Glutamatergic neuron (in vitro differentiated cells): ENCODE results near the gene FAM3B. TPM values are rescaled to one million over a fixed set of nuclear protein-coding genes. Genes with fewer than 3 reads are reported as not detected.

Experiments used
- DNase-seq: peaks from one replicate; pipeline ENCODE4 v3.0.0; 2022
- H3K27ac Mint-ChIP-seq: one replicate; pipeline ENCODE4 v1.8.0; 2020; ENCODE audit warnings: mild to moderate bottlenecking, mixed read lengths, inconsistent platforms; ENCODE audit not compliant: unreplicated experiment
- H3K27me3 Mint-ChIP-seq: one replicate; pipeline ENCODE4 v1.8.0; 2020; ENCODE audit warnings: mild to moderate bottlenecking, moderate library complexity, mixed read lengths, inconsistent platforms; ENCODE audit not compliant: unreplicated experiment
- H3K36me3 Mint-ChIP-seq: one replicate; pipeline ENCODE4 v1.8.0; 2020; ENCODE audit warnings: mild to moderate bottlenecking, mixed read lengths, inconsistent platforms; ENCODE audit not compliant: unreplicated experiment
- H3K4me1 Mint-ChIP-seq: one replicate; pipeline ENCODE4 v1.8.0; 2020; ENCODE audit warnings: mild to moderate bottlenecking, low read depth, mixed read lengths, inconsistent platforms; ENCODE audit not compliant: unreplicated experiment
- H3K4me3 Mint-ChIP-seq: one replicate; pipeline ENCODE4 v1.8.0; 2020; ENCODE audit warnings: mild to moderate bottlenecking, mixed read lengths, inconsistent platforms; ENCODE audit not compliant: unreplicated experiment
- H3K9me3 Mint-ChIP-seq: one replicate; pipeline ENCODE4 v1.8.0; 2020; ENCODE audit warnings: mild to moderate bottlenecking, moderate library complexity, mixed read lengths, inconsistent platforms; ENCODE audit not compliant: unreplicated experiment
- CTCF ChIP-seq: fragments of 200-600 bp; sonication (generic); IDR thresholded peaks from one replicate; pipeline ENCODE4 v1.5.0; 2021; ENCODE audit not compliant: partially characterized antibody, unreplicated experiment
- total RNA-seq: library from RNA; stranded (reverse); fragmentation: NEBNext Ultra II Directional; extraction: Animal tissue kit (Norgen Biotek cat#: 25700); gene quantifications from one replicate; pipeline ENCODE4 v1.2.1, GENCODE V29; 2021; ENCODE audit not compliant: unreplicated experiment

FAM3B gene
- total RNA-seq, 1 donor from 2014 or later, result not detected

GRCh38 chr21:41361053-41361785 is 44.6 kb downstream of the FAM3B start:
- Mint-ChIP-seq H3K4me3 (no peak overlapping the region), H3K27ac (no peak overlapping the region), H3K9me3 (peaks cover 4% of the 10 kb centered on the region), H3K36me3 (no peaks in the 10 kb centered on the region), H3K27me3 (peaks cover 7% of the 10 kb centered on the region), H3K4me1 (peaks cover 11% of the 10 kb centered on the region)
- DNase-seq, result no peak
- TF ChIP-seq CTCF, result no peak

GRCh38 chr21:41361786-41362604 is 45.4 kb downstream of the FAM3B start, which contains the start of gene MX2:
TSS of gene MX2 (plus strand) at chr21:41362027. CDS start at chr21:41376907, 14,880 bp downstream.
- Mint-ChIP-seq H3K4me1 (peaks cover 11% of the 10 kb centered on the region), H3K9me3 (peaks cover 4% of the 10 kb centered on the region), H3K27ac (peak within 1 kb of the TSS; percentile 60), H3K36me3 (no peaks in the 10 kb centered on the region), H3K27me3 (peaks cover 7% of the 10 kb centered on the region), H3K4me3 (no peak within 1 kb of the TSS)
- DNase-seq, result no peak
- TF ChIP-seq CTCF, result no peak

GRCh38 chr21:41362605-41363369 is 46.2 kb downstream of the FAM3B start:
- Mint-ChIP-seq H3K4me3 (no peak overlapping the region), H3K36me3 (no peaks in the 10 kb centered on the region), H3K4me1 (peaks cover 13% of the 10 kb centered on the region), H3K9me3 (peaks cover 2% of the 10 kb centered on the region), H3K27ac (peak overlapping the region; percentile 60), H3K27me3 (peaks cover 6% of the 10 kb centered on the region)
- no peak for TF ChIP-seq CTCF
- no peak for DNase-seq

GRCh38 chr21:41363370-41364270 is 47.0 kb downstream of the FAM3B start:
- Mint-ChIP-seq H3K4me3 (no peak overlapping the region), H3K9me3 (peaks cover 2% of the 10 kb centered on the region), H3K36me3 (no peaks in the 10 kb centered on the region), H3K4me1 (peaks cover 21% of the 10 kb centered on the region), H3K27ac (no peak overlapping the region), H3K27me3 (peaks cover 6% of the 10 kb centered on the region)
- no peak for DNase-seq
- TF ChIP-seq CTCF, result no peak
